Colon (tissue), 2 donors: Measurements from ENCODE around the gene RALGDS.

Experiments
- FAIRE-seq: peaks from 2 replicates; lab custom pipeline; 2012; peaks lifted over from hg19 to GRCh38; lab: Jason Lieb, UNC
- donor health status: control.
- donor health status: control.

Gene RALGDS

DNA sequence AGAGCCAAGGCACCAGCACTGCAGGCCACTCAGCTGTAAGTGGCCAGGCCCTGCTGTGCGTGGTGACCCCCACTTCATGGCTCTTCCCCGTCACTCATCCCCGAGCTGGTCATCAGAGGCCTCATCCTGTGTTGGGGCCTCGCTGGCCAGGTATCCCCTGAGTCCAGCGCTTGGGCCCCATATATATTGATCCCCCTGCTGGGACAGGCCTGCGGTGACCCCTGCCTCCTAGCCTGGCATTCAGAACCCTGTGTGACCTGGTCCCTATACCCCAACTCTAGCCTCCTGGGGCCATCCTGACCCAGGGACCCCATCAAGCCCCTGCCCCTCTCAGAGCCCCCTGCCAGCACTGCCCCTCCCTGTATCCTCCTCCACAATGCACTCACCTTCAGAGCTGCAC is 30.0 kb upstream of the RALGDS start:
- no peak for FAIRE-seq

DNA sequence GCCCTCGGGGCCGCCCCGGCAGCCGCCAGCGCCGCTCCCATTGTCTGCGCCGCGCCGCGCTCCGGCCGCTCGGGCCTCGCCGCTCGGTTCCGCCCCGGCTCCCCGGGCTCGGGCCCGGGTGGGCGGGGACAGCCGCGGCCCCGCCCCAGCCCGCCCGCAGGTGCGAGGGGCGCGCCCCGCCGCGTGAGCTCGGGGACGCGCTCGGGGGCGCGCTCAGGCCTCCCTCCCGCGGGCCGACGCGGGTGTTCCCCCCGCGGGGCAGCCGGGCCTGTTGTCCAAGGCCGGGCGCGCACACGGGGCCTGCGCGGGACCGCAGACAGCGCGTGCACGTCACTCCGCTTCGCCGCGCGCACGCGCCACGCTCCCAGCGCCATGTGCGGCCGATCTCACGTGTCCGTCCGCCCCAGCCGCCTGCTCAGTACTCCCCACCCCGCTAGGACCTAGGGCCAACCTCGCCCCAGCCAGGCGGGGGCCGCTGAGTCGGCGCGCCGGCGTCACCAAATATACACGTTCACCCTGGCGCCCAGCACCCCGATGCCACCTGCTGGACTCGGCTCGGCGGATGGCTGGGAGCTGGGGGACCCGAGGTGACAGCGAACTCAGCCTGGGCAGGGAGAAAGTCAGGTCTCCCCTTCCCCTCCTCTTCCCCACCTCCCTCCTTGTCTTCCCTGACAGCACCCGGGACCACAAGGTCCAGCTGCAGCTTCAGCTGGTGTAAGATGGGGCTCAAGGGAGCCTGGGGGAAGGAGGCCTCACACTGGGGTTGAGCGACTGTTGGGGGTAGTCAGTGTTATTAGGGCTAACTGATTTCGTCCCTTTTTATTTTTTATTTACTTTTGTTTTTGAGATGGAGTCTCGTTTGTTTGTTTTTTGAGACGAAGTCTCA is 28.3 kb upstream of the RALGDS start:
- FAIRE-seq = no peak

DNA sequence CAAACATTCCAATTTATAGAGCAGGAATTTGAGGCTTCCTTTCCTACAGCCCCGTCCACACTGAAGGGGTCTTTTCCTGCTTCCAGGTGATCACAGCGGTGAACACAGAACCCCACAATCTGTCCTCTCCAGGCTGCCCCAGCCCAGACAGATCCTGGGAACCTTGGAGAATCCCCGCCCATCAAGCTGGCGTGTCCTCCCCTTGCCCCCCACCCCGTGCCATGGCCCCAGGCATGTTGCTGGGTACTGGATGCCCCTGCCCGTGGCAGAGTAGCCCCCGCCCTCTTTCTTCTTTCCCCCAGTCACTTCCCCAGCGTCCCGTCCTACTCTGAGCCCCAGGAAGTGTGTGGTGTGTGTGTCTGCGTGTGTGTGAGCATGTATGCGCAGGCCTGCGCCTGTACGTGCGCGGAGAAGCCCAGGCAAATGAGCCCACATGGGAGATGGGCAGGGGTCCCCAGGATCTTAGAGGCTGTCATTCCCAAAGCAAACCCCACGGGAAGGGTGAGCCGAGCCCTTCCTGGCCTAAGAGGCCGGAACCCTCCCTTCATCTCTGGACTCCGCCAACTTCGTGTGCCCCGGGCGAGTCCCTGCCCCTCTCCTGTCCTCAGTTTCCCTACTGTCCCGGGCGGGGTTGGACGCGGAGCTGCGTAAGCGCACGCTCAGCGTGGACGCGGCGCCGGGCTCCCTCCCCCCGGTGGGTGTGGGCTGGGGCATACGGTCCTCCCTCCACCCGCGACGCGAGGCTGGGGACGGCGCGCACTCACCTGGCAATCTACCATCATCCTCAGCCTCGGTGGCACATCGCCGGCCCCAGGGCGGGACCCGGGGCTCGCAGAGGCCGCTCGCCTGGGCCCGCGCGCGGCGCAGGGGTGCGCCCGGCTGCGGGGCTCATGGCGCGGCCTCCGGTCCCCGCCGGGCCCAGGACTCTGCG is 27.4 kb upstream of the RALGDS start:
- no peak for FAIRE-seq

DNA sequence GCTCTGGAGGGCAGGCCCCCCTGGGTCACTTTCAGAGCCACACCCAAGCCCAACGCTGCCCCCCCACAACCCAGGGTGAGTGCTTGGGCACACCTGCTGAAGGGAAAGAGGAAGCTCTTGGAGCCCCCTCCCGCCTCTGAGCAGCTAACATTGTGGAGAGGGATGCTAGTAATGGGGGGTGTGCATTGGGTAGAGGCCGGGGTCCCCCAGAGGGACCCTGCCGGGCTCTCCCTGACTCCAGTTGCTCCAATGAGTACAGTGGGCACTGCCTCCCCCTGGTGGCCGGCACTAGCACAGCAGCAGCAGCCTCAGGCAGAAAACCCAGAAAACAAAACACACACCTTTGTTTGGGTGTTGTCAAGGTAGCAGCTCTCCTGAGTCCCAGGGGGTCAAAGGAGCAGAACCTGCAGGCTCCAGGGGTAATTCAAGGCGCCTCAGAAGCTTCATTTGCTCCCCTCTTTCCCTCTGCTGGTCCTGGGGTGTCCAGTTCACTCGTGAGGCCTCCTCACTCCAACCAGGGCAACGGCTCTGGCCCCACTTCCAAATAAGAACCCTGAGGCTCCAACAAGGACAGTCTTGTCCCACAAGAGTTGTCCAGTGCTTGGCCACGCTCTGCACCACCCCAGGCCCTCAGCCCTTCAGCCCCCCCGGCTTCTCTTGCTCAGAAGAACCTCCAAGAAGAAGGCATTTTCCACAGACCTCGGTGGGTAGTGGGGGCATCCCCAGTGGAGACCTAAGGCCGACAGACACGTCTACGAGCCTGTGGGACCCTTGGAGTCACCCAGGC is 26.6 kb upstream of the RALGDS start:
- no peak for FAIRE-seq

DNA sequence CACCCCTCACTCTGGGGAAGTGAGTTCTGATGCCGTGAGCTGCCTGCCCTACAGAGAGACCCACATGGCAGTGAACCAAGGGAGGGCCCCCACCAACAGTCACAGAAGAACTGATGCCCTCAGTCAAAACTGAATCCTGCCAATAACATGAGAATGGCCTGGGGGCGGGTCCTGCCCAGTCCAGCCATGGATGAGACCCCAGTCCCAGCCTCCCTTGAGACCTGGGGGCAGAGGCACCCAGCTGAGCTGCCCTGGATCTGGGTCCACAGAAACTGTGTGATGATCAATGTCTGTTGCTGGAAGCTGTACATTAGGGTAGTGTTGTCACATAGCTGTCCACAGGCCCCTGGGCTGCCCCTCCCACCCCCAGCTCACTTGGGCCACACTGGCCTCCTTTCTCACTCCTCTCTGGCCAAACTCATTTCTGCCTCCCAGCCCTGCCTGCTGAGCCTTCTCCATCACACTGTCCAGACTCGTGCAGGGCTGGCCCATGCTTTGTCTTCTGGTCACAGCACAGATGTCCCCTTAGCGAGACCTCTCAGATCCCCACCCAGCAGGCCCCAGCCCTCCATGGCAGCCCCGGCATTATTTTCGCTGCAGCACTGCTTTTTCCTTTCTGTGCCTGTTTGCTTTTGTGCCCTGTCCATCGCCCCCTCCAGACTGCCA is 25.8 kb upstream of the RALGDS start:
- FAIRE-seq = no peak

DNA sequence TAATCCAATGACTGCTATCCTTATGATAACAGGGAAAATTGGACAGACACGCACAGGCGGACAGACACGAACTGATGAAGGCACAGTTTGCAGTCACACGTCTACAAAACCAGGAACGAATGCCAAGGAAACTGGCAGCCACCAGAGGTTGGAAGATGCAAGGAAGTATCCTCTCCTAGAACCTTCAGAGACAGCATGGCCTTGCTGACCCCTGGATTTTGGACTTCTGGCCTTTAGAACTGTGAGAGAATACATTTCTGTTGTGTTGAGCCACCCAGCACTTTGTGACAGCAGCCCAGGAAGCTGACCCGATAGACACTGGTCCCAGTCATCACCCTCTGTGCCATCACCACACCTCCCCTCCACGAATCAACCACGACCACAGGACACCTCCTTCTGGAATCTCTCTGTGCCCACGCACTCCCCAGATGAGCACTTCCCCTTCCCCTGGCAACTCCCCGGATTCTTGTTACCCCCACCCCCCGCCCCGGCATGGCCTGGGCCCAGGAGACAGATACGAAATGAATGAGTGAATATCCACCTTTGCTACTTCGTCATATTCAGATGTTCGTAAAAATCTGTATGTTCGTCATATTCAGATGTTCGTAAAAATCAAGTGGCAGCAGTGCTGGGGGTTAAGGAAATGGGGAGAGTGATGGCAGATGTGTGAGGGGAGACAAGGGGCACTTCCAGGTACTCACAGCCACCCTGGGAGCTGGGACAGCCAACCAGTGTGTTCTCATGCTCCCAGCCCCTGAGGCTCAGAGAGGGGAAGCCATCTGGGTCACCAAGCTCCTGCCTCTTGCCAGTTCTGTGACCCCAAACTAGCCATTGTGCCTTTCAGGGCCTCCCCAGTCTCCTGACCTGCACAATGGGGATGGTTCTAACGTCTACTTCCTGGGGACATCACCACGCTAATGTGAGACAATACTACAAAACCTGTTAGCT is 24.1 kb upstream of the RALGDS start:
- FAIRE-seq = no peak

DNA sequence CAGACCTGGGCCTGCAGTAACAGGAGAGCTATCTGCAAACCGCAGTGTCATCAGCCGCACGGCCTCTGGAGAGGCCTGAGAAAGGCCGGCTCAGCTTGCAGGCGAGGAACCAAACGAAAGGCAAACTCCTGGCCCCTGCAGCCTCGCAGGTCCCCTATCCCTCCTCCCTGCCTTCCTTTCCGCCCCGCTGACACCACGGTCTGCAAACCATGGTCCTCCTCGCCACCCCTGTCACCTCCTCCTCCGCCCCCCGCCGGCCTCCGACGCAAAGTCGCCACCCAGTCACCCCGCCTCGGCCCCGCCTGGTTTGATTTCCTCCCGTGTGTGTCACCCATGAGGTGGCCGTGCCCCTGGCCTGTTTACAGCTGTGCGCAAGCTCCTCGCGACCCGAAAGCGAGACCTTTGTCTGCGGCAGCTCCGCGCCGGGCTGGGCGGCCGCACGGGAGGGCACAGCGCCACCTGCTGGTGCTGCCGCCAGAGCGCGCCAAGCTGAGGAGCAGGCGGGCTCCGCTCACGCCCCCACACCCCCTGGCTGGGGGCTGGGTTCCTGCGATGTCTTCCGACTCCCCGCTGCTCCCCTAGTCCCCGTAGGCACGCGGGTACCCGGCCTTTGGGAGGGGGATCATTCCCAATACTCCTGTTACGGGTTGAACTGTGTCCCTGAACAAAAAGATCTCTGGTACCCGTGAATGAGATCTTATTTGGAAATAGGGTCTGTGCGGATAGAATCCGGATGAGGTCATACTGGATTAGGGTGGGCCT is 23.3 kb upstream of the RALGDS start:
- no peak for FAIRE-seq

DNA sequence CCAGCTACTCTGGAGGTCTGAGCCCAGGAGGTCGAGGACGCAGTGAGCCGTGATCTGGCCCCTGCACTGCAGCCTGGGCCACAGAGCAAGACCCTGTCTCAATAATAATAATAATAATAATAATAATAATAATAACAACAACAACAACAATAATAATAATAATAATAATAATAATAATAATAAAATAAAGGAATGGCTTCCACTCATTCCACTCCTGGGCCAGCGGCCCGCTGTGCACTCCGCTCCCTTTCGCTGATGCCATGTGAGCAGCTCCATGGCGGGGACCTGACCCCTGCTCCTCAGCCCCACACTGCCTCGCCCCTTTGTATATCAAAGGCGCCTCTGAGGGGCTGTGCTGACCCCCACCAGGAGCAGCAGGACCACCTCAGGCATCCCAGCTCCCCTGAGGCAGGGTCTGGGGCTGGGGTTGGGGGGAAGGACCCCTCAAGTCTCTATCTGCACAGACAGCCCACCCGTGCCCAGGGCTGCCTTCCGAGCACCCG is 22.6 kb upstream of the RALGDS start:
- no peak for FAIRE-seq

DNA sequence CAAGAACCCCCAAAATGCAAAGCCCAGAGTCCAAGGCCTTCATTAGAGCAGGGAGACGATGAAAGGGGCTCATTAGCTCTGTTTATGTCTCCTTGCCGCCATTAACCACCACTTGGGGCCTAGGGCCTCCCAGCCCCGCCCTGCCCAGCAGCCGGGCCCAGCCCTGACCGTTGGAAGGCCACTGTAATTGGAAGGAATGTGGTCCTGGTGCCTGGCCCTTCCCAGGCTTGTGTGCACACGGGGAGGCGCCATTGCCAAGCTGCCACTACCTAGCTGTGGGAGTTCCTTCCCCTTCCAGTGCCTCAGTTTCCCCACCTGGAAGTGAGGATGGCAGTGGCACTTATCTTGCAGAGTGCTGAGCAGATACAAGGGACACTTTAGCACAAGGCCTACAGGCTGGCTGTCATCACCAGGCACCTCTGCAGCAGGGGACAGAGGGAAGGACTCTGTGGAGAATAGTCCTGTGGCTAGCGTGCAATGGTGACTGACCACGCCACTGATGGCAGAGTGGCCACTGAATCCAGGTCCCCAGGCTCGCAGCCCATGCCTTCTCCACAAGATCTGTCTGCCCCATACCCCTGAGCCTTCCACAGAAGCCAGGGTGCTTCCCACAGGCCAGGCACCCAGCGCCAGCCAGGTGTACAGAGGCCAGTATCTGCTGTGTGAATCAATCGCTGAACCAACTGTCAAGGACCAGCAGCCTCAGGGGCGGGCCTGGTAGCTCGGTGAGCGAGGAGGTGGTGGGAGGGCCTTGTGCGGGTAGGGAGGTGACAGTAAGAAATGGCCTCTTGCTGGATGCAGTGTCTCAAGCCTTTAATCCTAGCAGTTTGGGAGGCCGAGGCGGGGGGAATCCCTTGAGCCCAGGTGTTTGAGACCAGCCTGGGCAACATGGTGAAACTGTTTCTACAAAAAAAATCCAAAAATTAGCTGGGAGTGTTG is 21.9 kb upstream of the RALGDS start:
- FAIRE-seq = no peak

DNA sequence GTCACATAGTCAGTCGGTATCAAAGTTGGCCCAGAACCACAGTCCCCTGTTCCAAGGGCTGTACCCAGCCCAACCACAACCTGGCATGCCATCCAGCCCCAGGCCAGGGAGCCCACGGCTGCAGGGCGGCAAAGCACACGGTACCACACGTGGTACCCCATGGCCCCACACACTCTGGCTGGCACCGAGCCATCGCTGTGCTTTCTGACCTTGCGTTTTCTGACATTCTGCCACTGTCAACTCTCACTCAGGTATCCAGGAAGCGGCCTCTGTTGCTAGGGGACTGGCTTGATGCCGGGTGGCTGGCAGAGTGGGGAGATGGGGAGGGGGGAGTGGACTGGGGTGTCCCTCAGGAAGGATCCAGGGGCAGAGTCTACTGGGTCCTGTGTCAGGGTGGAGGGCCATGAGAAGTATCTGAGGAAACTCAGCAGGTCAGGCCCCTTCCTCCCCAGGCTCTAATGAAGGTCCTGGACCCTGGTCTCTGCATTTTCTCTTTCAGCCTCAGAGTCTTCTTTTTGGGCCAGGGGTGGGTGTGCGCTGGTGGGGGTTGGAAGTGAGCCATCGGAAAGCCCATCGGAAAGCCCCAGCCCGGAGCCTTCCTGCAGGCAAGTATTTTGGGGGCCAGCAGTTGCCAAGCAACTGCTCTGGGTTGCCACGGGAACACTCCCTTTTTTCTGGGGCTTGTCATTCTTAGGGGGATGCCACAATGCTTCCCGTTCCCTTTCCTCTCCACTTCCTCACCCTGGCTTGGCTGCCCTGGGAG is 21.0 kb upstream of the RALGDS start:
- FAIRE-seq = no peak

DNA sequence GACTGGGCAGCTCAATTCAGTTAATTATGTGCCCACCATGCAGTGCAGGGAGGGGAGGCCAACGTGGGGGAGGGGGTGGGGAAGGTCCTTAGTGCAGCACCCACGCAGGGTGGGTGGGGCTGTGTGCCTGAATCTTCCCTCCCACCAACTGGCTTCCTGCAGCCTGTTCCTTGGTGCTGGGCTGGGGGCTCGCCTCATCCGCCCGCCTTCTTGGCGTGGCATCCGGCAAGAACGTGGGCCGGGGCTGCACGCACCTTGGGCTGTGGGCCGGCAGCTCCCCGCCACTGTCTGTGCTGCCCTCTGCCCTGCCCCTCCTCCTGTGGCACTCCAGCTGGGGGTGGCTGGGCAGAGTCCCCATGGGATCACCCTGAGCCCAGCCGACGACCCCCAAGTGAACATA is 19.6 kb upstream of the RALGDS start:
- no peak for FAIRE-seq

DNA sequence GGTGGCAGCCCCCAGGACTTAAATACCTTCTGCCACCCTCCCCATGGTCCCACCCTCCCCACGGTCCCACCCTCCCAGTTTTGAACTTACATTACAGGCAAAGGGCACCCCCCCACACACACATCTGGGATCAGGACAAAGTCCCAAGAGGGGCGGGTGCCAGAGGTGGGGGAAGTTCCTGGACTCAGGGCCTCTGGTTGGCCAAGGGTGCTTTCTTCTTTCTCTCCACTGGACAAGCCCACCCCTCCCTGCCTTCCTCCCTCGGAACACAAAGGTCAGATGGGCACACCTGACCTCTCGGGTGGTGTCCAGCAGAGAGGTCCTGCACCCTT is 19.1 kb upstream of the RALGDS start:
- no peak for FAIRE-seq

DNA sequence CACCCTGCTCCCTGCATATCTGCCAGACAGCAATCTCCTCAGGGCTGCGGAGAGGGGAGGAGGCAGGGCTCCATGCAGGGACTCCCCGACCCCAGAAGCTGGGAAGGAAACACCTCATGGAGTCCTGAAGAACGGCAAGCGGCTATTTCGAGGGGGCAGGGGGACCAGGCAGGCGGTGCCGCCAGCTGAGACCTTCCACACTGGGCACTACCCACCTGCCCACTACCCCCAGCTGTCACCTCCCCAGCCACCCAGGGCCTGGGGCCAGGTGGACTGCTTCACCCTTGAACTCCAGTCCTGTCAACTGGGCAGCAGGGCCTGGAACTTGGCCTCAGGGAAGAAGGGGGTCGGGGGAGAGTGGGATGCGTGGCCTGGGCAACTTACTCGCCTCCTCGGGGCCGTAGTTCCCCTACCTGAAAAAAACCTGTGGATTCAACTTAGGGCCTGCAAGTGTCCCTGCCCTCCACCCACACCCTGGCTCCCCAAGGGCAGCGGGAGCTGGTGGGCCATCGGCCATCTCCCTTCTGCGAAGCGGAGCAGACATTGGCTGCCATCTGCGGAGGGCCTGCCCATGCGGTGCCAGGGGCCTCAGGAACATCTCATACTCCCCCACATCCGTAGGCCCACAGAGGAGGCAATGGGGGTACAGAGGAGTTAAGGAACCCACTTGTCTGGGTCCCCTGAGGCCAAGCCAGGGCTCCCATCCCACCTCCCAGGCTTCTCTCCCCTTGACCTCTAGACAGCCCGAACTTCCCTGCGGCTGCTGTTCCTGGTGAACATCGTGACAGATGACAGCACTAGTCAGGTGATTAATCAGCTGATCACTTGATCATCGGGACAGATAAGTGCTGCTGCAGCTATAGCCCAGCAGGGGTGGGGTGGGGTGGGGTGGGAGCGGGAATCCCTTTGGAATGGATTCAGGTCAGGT is 18.5 kb upstream of the RALGDS start:
- FAIRE-seq = no peak

DNA sequence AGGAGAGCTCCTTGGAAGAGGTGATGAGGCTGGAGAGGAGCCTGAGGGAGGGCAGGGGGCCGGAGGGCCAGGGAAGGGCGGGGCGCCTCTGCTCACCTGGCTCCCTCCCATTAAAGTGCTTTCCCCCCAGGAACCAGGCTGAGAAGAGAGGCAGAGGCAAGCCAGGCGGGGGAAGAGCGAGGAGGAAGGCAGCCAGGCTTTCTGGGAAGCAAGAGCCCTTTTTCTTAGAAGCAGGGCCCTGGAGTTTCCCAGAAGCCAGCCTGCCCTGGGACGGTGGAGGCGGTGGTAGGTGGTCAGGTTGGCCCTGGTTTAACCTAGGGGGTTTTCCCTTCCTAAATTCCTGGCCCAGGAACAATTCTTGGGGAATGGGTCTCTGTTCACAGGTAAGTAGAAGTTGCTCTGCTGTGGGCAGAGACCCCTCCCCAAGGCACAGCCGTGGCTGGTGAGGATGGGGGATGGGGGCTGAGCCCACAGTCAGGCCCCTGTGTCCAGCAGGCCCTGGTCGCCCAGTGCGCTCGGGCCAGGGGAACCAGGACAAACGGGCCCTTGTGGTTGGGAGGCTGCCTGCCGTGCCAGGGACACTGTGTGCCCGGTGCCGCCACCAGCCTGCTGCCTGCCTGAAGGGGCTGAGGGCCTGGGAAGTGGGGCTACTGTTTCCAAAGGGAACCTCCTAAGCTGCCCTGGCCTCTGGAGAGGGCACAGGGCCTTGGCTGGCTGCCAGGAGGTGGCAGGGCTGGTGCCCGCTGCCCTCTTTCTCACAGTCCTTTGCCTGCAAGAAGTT is 16.6 kb upstream of the RALGDS start:
- FAIRE-seq = no peak

DNA sequence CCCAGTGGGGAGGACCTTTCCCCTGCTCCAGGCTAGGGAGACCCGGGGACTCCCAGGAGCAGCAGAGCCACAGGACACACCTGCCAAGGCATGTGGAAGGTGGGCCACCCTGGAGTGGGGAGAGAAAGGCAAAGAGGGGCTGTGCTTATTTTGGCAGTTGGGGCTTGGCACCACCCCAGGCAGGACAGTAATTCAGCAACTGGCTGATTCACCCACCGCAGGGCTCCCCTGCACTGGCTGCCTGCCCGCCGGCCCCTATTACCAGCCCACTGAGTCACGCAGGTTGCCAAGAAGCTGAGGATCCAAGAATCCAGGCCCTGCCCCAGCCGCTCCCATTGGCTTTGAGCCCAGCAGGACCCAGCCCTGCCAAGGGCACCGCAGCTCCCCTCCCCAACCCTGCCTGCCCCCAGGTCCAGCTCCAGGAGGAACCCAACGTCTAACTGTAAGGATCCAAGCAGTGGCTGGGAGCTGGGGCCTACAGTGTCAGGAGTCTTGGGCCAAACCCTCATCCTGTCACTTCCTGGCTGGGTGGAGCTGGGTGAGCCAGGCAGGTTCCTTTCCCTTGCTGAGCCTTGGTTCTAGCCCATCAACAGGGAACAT is 14.2 kb upstream of the RALGDS start:
- no peak for FAIRE-seq
